ENCODE results near the gene IL21R. TPM values are rescaled to one million over a fixed set of nuclear protein-coding genes. Genes with fewer than 3 reads are reported as not detected.

IL21R gene
- total RNA-seq, 1 donor, result 10.1 TPM

DNA sequence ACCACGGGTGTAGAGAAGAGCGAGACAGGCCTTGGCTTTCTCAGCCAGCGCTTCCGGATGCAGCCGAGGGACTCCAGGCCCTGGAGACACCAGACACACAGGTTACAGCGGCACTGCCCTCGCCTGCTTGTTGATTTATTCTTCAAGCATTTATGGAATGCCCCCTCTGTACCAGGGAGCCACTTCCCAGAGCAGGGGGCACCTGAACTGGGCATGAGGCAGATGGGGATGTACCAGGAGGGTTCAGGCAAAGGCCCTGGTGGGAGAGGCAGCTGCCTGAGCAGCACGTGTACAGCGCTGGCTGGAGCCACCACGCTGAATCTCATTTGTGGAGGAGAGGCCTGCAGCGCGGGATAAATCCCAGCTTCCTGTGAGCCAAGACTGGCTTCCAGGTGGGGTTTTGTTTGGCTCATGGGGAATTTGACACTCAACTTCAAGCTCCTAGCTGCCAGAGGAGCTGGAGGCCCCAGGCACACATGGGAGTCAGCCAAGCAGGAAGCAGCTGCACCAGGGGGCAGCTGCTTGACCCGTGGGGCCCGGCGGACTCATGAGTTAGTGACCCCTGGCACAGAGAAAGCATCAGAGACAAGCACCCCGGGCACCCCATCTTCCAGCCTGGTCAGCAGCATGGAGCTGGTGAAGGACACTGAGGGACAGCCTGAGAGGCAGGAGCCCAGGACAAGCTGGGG is 59.7 kb downstream of the IL21R start:
- Histone ChIP-seq H4K20me1 (ENCODE audit: insufficient read depth, low read length) (no peaks in the 10 kb centered on the region), H2AFZ (ENCODE audit: low read length) (no peak overlapping the region), H3K36me3 (ENCODE audit: insufficient read depth, low read length) (peaks cover 54% of the 10 kb centered on the region), H3K4me3 (ENCODE audit: insufficient read depth, low read length) (no peak overlapping the region), H3K27ac (ENCODE audit: low read depth, low read length) (no peak overlapping the region), H3K9me3 (ENCODE audit: low read depth, low read length) (no peaks in the 10 kb centered on the region), H3K4me2 (ENCODE audit: insufficient read depth, low read length) (no peak overlapping the region), H3K79me2 (ENCODE audit: insufficient read depth, low read length) (no peaks in the 10 kb centered on the region), H3K4me1 (ENCODE audit: insufficient read depth, low read length) (no peaks in the 10 kb centered on the region), H3K27me3 (ENCODE audit: insufficient read depth, low read length) (no peaks in the 10 kb centered on the region)
- peak; percentile 85 for DNase-seq (ENCODE audit: insufficient read length, low spot score, missing footprints)
- TF ChIP-seq, protein P1, sequence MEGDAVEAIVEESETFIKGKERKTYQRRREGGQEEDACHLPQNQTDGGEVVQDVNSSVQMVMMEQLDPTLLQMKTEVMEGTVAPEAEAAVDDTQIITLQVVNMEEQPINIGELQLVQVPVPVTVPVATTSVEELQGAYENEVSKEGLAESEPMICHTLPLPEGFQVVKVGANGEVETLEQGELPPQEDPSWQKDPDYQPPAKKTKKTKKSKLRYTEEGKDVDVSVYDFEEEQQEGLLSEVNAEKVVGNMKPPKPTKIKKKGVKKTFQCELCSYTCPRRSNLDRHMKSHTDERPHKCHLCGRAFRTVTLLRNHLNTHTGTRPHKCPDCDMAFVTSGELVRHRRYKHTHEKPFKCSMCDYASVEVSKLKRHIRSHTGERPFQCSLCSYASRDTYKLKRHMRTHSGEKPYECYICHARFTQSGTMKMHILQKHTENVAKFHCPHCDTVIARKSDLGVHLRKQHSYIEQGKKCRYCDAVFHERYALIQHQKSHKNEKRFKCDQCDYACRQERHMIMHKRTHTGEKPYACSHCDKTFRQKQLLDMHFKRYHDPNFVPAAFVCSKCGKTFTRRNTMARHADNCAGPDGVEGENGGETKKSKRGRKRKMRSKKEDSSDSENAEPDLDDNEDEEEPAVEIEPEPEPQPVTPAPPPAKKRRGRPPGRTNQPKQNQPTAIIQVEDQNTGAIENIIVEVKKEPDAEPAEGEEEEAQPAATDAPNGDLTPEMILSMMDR (IDR thresholded peaks at IDR 0.05; ENCODE audit: extremely low read depth, low read depth, low read length), result no peak

- Histone ChIP-seq H3K4me3 (ENCODE audit: insufficient read depth, low read length) (no peak overlapping the region), H3K27me3 (ENCODE audit: insufficient read depth, low read length) (no peaks in the 10 kb centered on the region), H3K27ac (ENCODE audit: low read depth, low read length) (no peak overlapping the region), H3K4me2 (ENCODE audit: insufficient read depth, low read length) (no peak overlapping the region), H3K4me1 (ENCODE audit: insufficient read depth, low read length) (no peaks in the 10 kb centered on the region), H3K9me3 (ENCODE audit: low read depth, low read length) (no peaks in the 10 kb centered on the region), H3K36me3 (ENCODE audit: insufficient read depth, low read length) (peaks cover 61% of the 10 kb centered on the region), H4K20me1 (ENCODE audit: insufficient read depth, low read length) (no peaks in the 10 kb centered on the region), H3K79me2 (ENCODE audit: insufficient read depth, low read length) (no peaks in the 10 kb centered on the region), H2AFZ (ENCODE audit: low read length) (no peak overlapping the region)
- DNase-seq (ENCODE audit: insufficient read length, low spot score, missing footprints), result peak; percentile 64
- TF ChIP-seq, protein P1 (IDR thresholded peaks at IDR 0.05; ENCODE audit: extremely low read depth, low read depth, low read length), result no peak
Measured at GRCh38 chr16:27462200-27462845, 60.3 kb downstream of the IL21R start.

DNA sequence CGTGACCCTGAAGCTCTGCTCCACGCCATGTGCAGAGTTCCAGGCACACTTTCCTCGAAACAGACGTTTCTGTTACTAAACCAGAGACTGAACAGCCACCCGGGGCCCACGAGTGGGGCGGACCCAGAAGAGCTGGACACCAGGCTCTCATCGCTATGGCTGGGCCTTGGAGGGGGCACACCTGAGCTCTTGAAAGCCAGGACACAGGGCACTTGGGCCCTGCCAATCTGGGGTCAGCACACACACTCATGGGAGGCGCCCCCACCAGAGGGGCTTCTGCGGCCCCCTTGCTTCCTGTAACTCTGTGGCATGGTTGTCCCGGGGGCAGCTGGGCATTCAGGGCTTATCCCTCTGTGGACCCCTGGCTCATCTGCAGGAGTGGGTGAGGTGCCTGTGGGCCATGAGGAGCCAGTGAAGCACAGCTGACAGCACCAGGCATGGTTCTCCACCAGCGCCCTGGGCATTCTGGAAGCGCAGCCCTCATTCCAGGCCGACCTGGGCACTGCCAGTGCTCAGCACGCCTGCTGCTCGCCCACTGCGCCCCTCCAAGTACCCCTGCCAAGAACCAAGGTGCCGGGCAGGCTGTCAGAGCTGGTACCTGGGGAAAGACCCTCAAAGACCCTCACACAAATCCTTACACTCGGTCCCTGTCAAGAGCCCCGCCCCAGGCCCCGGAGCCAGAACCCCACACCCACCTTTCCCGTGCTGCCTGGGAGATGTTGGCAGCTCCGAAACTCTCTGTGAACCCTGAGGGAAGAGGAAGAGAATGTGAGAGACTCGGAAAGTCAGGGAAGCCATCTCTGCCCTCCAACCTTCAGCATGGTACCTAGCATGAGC is 61.1 kb downstream of the IL21R start:
- Histone ChIP-seq H4K20me1 (ENCODE audit: insufficient read depth, low read length) (no peaks in the 10 kb centered on the region), H3K4me1 (ENCODE audit: insufficient read depth, low read length) (no peaks in the 10 kb centered on the region), H3K4me3 (ENCODE audit: insufficient read depth, low read length) (no peak overlapping the region), H2AFZ (ENCODE audit: low read length) (no peak overlapping the region), H3K9me3 (ENCODE audit: low read depth, low read length) (no peaks in the 10 kb centered on the region), H3K27me3 (ENCODE audit: insufficient read depth, low read length) (no peaks in the 10 kb centered on the region), H3K79me2 (ENCODE audit: insufficient read depth, low read length) (no peaks in the 10 kb centered on the region), H3K36me3 (ENCODE audit: insufficient read depth, low read length) (peaks cover 68% of the 10 kb centered on the region), H3K4me2 (ENCODE audit: insufficient read depth, low read length) (no peak overlapping the region), H3K27ac (ENCODE audit: low read depth, low read length) (no peak overlapping the region)
- TF ChIP-seq, protein P1 (IDR thresholded peaks at IDR 0.05; ENCODE audit: extremely low read depth, low read depth, low read length), result no peak
- DNase-seq (ENCODE audit: insufficient read length, low spot score, missing footprints), result peak; percentile 66
